Adrenal gland (tissue), 12 donors: ENCODE results near the gene TRAPPC11. TPM values are rescaled to one million over a fixed set of nuclear protein-coding genes. Genes with fewer than 3 reads are reported as not detected.

Experiments
- DNase-seq, 7 donors: peaks; one replicate each; pipeline ENCODE4 v3.0.0-alpha.2; 2019 to 2020
- H3K27ac ChIP-seq, 5 donors: fragments of 200-600 bp; sonication (generic) in 4 of 5; 1 replicate in 3 of 5; 2 replicates in 2 of 5; pipeline versions ENCODE4 v1.5.1 to v1.8.0; 2016 to 2020; ENCODE audit warnings: mild to moderate bottlenecking in 1 of 5
- H3K27me3 ChIP-seq: fragments of 200-600 bp; 2 replicates; pipeline ENCODE4 v1.8.0; 2021
- H3K36me3 ChIP-seq, 2 donors: fragments of 200-600 bp; replicated peaks in 1 of 2; 1 replicate in 1 of 2; 2 replicates in 1 of 2; pipeline versions ENCODE4 v1.5.1 to v1.8.0; 2018 to 2022
- H3K4me1 ChIP-seq, 2 donors: fragments of 200-600 bp; replicated peaks in 1 of 2; 1 replicate in 1 of 2; 2 replicates in 1 of 2; pipeline versions ENCODE4 v1.5.1 to v1.8.0; 2018 to 2021
- H3K4me3 ChIP-seq, 4 donors: fragments of 200-600 bp; sonication (generic) in 3 of 4; one replicate each; pipeline ENCODE4 v1.5.1; 2016 to 2018
- H3K9me3 ChIP-seq, 3 donors: fragments of 200-600 bp; sonication (generic) in 1 of 3; replicated peaks in 1 of 3; 1 replicate in 2 of 3; 2 replicates in 1 of 3; pipeline versions ENCODE4 v1.5.1 to v1.8.0; 2016 to 2021
- POLR2A ChIP-seq, 2 donors: fragments of 450-650 bp; IDR thresholded peaks; one replicate each; pipeline ENCODE4 v1.6.1; 2017; ENCODE audit warnings: antibody characterized with exemption in 2 of 2, mild to moderate bottlenecking in 2 of 2, moderate library complexity in 1 of 2
- WGBS, 4 donors: extraction: QIAGEN DNeasy Blood & Tissue Kit in 2 of 4; methylation state at CpG; one replicate each; pipeline versions ENCODE4 v1.1.5 to v1.1.7; 2013 to 2017; 5-methylcytosine and 5-hydroxymethylcytosine counted together
- intact Hi-C, 2 donors: fragments of 100-400 bp; cut with DNase I; formaldehyde crosslinking; loops; one replicate each; pipeline versions ENCODE4 v1.14.1 to v1.15.0; 2022 to 2023
- polyA plus RNA-seq, 3 donors: library from polyadenylated mRNA; stranded (reverse); fragments of 200-250 nt in 2 of 3; fragments of 350-450 nt in 1 of 3; fragmentation: Illumina TruSeq in 1 of 3; extraction: RNeasy Lipid Tissue Mini Kit (QIAGEN cat#74804) in 1 of 3; gene quantifications; one replicate each; pipeline ENCODE4 v1.2.3, GENCODE V29; 2013 to 2014
- total RNA-seq, 9 donors: library from RNA; depleted of rRNA in 4 of 9; stranded (reverse); fragments of >200 nt in 4 of 9; fragments of 120-200 nt in 1 of 9; fragmentation: NEBNext Ultra II Directional in 1 of 9; extraction: Animal tissue kit (Norgen Biotek cat#: 25700) in 1 of 9; gene quantifications; one replicate each; pipeline versions ENCODE4 v1.1.0 to v1.2.4, GENCODE V29; 2013 to 2023
- TF ChIP-seq, protein P1 (sequence below), 6 experiments: fragments of 450-650 bp in 4 of 6; fragments of 200-600 bp in 2 of 6; sonication (generic) in 1 of 6; IDR thresholded peaks; 1 replicate in 5 of 6; 2 replicates in 1 of 6; pipeline versions ENCODE4 v1.5.1 to v1.8.0; 2016 to 2021; ENCODE audit warnings: antibody characterized with exemption in 6 of 6, mild to moderate bottlenecking in 2 of 6, moderate library complexity in 1 of 6
- donor health status: healthy with polysubstance abuse.
- donor health status: Bipolar disorder and iron deficiency.
- donor health status: DM: yes; HTN: yes; CAD: no.
- donor health status: DM: no; HTN: no; CAD: no.
- donor health status: DM: no; HTN: no; CAD: no.
- donor health status: DM: yes; HTN: yes; CAD: no.

TRAPPC11 gene
- total and polyA plus RNA-seq, 12 donors: 20.5 to 116 (median 44.6) TPM

DNA sequence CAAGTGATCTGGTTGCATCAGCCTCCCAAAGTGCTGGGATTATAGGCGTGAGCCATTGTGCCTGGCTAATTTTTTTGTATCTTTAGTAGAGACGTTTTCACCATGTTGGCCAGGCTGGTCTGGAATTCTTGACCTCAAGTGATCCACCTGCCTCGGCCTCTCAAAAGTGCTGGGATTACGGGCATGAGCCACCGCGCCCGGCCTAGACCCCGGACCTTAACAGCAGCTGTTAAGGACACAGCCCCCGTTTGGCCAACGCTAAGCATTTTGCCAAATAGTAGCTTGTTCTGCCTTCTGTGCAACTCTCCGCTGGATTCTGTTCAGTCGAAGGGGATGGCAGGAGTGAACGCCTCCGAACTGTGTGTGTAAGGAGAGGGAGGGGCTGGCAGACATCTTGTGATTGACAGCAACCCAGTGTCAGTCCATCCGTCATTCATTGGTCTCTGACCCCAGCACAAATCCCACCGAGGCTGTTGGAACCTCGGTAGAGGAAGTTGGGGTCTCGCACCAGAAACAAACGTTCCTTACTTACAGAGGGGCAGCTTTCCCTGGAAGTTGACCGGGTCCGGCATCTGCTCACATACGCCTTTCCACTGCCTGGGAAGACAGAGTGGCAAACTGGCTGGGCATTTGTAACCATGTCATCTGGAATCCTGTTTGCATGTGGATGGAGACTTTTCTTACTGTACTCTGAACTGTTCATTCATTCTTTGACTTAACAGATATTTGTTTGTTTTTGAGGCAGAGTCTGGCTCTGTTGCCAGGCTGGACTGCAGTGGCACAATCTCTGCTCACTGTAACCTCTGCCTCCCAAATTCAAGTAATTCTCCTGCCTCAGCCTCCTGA is 69.4 kb downstream of the TRAPPC11 start:
- H3K27me3 ChIP-seq: no peaks in the 10 kb centered on the region
- no peak for DNase-seq
- H3K9me3 ChIP-seq: no peaks in the 10 kb centered on the region
- H3K4me1 ChIP-seq: no peaks in the 10 kb centered on the region
- TF ChIP-seq POLR2A (IDR thresholded peaks at IDR 0.05): no peak
- TF ChIP-seq, protein P1, sequence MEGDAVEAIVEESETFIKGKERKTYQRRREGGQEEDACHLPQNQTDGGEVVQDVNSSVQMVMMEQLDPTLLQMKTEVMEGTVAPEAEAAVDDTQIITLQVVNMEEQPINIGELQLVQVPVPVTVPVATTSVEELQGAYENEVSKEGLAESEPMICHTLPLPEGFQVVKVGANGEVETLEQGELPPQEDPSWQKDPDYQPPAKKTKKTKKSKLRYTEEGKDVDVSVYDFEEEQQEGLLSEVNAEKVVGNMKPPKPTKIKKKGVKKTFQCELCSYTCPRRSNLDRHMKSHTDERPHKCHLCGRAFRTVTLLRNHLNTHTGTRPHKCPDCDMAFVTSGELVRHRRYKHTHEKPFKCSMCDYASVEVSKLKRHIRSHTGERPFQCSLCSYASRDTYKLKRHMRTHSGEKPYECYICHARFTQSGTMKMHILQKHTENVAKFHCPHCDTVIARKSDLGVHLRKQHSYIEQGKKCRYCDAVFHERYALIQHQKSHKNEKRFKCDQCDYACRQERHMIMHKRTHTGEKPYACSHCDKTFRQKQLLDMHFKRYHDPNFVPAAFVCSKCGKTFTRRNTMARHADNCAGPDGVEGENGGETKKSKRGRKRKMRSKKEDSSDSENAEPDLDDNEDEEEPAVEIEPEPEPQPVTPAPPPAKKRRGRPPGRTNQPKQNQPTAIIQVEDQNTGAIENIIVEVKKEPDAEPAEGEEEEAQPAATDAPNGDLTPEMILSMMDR (IDR thresholded peaks at IDR 0.05): no peak
- no peak overlapping the region for H3K4me3 ChIP-seq
- no peaks in the 10 kb centered on the region for H3K36me3 ChIP-seq
- no peak overlapping the region for H3K27ac ChIP-seq
- 74 to 82% (median 78%) methylated on average over 20 to 22 of the region's 22 CpGs for WGBS, 4 donors
- intact Hi-C loops: no loop called here

- Histone ChIP-seq H3K4me1 (no peaks in the 10 kb centered on the region), H3K27ac (no peak overlapping the region), H3K36me3 (no peaks in the 10 kb centered on the region), H3K4me3 (no peak overlapping the region), H3K9me3 (no peaks in the 10 kb centered on the region), H3K27me3 (no peaks in the 10 kb centered on the region)
- intact Hi-C loops: no loop called here
- TF ChIP-seq POLR2A (IDR thresholded peaks at IDR 0.05): no peak
- TF ChIP-seq, protein P1 (IDR thresholded peaks at IDR 0.05): no peak
- no peak for DNase-seq
- WGBS, 4 donors: 93 to 94% (median 93%) methylated on average over 5 of the region's 5 CpGs
Measured at GRCh38 chr4:183729069-183729406, 69.9 kb downstream of the TRAPPC11 start.

DNA sequence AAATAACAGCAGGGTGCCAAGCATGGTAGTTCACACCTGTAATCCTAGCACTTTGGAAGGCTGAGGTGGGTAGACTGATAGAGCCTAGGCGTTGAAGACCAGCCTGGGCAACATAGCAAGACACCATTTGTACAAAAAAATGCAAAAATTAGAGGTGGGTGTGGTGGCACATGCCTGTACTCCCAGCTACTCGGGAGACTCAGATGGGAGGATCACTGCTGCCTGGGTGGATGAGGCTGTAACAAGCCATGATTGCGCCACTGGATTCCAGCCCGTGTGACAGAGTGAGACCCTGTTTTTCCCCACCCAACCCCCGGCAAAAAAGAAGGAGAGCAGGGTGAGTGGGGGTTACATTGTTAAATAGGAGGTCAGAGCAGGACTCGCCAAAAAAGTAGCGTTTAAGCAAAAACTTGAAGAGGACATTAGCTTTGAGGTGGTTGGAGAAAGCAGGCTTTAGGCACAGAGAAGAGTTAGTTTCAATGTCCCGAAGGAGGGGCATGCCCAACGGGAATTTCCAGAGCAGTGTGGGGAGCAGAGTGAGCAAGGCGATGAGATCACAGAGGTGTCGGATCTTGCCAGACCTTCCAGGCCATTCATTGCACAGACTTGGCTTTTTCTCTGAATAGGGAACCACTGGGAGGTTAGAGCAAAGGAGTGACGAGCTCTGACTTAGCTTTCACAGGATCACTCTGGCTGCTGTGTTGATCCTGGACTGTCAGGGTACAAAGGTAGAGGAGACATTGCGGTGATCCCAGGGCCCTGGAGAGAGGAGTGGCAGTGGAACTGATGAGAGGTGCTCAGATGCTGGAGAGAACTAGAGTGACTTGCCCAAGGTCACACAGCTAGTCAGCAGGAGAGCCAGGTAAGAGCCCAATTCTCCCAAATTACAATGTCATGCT is 70.6 kb downstream of the TRAPPC11 start:
- 65 to 77% (median 71%) methylated on average over 13 of the region's 13 CpGs for WGBS, 4 donors
- TF ChIP-seq POLR2A (IDR thresholded peaks at IDR 0.05): no peak
- TF ChIP-seq, protein P1 (IDR thresholded peaks at IDR 0.05): no peak
- intact Hi-C loops: no loop called here

GRCh38 chr4:183732296-183732695 is 73.2 kb downstream of the TRAPPC11 start:
- H3K27me3 ChIP-seq: no peaks in the 10 kb centered on the region
- 78 to 87% (median 82%) methylated on average over 8 of the region's 8 CpGs for WGBS, 4 donors
- TF ChIP-seq, protein P1 (IDR thresholded peaks at IDR 0.05): no peak
- TF ChIP-seq POLR2A (IDR thresholded peaks at IDR 0.05): no peak
- H3K27ac ChIP-seq: no peak overlapping the region
- DNase-seq: no peak
- intact Hi-C loops: no loop called here
- no peaks in the 10 kb centered on the region for H3K4me1 ChIP-seq
- no peaks in the 10 kb centered on the region for H3K36me3 ChIP-seq
- no peak overlapping the region for H3K4me3 ChIP-seq
- H3K9me3 ChIP-seq: no peaks in the 10 kb centered on the region

More for the DNA sequence above, 70.6 kb downstream of the TRAPPC11 start:
- DNase-seq: peak in 1 of 7 donors; percentile 24
- H3K9me3 ChIP-seq: no peaks in the 10 kb centered on the region
- no peaks in the 10 kb centered on the region for H3K27me3 ChIP-seq
- H3K4me1 ChIP-seq: no peaks in the 10 kb centered on the region
- H3K36me3 ChIP-seq: no peaks in the 10 kb centered on the region
- no peak overlapping the region for H3K4me3 ChIP-seq
- H3K27ac ChIP-seq: no peak overlapping the region
